HG03571 (cell line): Measurements from ENCODE around the gene FOXO3.

Source experiments
- ATAC-seq: cut with Tn5 transposase; IDR thresholded peaks from one replicate; pipeline ENCODE4 v1.9.1; 2021; ENCODE audit not compliant: unreplicated experiment

FOXO3 gene

GRCh38 chr6:108594151-108594550, 33.4 kb downstream of the FOXO3 start:
- ATAC-seq: no peak

GRCh38 chr6:108594640-108595039, 33.9 kb downstream of the FOXO3 start:
- no peak for ATAC-seq

GRCh38 chr6:108596956-108597355, 36.2 kb downstream of the FOXO3 start:
- no peak for ATAC-seq

GRCh38 chr6:108597572-108598304, 37.0 kb downstream of the FOXO3 start:
- peak; percentile 48 for ATAC-seq

DNA sequence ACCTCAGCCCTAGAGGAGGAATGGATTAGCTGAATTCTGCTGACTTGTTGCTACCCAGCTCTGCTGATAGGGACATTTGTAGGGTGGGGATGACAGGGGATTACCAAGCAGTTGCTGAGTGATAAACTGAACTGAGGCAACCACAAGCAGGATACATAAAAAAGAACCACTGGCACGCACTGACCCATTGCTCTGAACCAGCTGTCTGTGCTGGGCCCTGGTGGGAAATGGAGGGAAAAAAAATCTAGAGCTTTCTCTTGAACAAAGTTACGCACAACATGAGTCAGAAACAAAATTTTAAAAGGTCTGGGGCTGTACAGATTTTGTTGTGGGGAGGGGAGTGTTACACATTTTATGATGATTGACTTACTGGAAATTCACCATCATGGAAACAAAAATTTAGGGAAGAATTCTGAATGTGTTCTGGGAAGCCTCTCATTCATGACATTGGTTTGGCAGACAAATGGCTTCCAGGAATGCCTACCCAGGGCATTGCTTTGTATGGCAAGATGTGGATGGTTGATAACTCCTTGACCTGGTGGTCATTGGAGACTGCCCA, 37.7 kb downstream of the FOXO3 start:
- ATAC-seq: peak; percentile 83

DNA sequence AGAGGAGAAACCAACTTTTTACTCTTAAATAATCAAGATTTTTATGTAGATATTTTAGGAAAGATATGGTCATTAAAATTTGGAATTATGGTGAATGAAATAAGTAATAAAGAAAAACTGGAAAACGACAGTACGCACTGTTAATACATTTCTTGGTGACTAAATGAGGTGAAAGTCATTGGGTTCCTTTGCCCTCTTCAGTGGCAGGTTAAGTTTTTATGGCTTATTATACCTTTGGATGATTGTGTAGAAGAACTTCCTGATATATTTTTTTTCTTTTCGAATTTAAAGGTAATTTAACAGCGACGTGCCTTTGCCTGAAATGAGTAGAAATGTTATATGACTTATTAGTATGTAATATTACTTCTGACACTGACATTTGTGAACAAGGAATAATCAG, 43.4 kb downstream of the FOXO3 start:
- ATAC-seq: no peak

DNA sequence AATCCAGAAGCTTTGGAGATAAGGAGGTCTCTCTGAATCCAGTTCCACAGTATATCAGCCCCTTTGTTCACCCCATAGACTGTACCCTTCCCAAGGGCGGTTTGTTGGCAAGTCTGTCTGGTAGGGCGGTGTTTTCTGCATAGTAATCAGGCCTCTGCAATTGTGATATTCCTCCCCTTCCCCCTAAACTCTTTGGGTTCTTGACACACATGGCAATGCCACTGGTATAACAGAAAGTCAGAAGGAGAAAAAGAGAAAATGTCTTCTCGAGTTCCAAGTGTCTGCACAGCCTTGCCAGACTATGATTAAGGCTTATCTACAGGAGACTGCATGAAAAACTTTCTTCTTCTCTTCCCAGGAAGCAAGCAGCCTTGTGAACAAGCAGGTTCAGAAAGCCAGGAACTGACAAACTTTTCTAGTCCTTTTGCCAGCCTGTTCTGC, 45.6 kb downstream of the FOXO3 start:
- no peak for ATAC-seq

GRCh38 chr6:108608453-108609275, 47.9 kb downstream of the FOXO3 start:
- no peak for ATAC-seq

DNA sequence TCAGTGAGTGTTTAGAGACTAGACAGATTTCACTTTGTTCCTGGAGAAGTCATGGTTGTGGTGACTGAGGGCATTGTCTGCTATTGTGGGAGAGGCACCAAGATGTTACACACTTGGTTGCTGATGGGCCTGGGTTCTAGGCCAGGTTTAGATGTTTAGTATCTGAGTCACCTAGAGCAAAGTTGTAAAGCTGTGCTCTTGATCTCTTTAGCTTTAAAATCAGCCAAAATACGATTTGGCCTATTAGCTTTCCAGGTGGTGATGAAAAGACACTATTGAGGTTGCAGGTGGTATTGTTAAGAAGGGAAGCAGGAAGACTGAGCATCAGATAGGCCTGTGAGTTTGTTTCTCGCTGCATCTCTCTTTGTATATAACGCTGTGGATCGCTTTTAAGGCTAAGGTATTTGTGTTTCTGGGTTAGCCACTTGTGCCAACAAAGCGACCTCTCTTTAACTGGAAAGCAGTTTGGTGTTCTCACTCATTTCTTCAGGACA, 48.6 kb downstream of the FOXO3 start:
- no peak for ATAC-seq

DNA sequence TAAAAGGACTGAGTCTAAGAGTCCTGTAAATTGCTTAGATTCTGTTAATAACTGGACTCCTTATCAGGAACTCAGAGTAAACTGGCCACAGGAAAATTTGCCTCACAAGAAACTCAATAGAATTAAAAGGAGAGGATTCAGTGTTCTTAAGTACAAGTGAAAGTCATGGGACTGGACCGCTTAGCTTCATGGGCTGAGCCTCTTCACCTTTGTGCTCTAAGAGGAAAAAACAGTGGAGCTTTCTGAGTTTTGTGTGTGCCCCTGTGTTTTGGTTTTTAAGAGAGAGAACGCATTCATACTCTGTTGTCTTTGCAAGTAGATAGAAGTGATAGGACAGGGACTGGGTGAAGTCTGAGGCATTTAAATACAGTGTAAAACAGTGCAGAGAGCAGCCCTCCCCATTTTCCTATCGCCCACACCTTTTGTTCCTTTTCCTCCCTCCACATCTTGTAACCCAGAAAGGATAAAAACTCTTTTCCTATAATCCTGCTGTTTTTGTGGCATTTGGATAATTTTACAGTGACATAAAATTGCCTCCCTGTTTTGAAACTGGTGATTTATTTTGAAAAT, 49.6 kb downstream of the FOXO3 start:
- ATAC-seq: no peak

GRCh38 chr6:108610957-108611586, 50.4 kb downstream of the FOXO3 start:
- ATAC-seq: no peak

DNA sequence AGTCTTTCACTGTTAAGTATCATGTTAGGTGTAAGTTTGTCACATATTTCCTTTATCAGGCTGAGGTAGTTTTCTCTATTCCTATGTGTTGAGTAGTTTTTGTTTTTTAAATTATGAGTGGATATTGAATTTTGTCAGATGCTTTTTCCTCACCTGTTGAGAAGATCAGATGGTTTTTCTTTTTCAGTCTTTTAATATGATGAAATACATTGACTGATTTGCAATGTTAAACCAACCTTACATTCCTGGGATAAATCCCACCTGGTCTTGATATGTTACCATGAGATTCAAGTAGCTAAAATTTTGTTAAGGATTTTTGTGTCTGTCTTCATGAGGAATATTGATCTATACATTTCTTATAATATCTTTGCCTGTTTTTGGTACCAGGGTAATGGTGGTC, 52.1 kb downstream of the FOXO3 start:
- no peak for ATAC-seq

DNA sequence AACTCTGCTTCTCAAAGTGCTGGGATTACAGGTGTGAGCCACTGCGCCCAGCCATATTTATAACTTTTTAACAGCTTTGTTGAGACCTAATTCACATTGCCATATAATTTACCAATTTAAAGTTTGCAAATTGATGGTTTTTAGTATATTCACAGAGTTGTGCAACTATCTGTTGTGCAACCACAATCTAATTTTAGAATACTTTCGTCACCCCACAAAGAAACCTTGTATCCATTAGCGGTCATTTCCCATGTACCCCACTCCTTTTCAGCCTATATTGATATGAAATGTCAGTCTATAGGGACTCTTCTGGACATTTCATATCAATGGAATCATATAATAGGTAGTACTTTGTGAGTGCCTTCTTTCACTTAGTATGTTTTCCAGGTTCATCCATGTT, 55.8 kb downstream of the FOXO3 start:
- ATAC-seq: no peak

DNA sequence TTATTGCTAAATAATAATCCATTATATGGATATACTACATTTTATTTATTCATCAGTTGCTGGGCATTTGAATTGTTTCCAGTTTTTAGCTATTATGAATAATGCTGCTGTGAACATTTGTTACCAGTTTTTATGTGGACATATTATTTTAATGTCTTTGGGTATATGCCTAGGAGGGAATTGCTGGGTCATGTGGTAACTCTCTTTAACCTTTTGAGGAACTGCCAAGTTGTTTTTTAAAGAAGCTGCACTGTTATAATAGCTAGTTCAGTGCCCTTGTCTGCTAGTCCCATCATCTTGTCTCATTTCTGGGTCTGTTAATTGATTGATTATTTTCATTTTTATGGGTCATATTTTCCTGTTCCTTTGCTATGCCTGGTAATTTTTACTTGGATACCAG, 56.3 kb downstream of the FOXO3 start:
- ATAC-seq: no peak

DNA sequence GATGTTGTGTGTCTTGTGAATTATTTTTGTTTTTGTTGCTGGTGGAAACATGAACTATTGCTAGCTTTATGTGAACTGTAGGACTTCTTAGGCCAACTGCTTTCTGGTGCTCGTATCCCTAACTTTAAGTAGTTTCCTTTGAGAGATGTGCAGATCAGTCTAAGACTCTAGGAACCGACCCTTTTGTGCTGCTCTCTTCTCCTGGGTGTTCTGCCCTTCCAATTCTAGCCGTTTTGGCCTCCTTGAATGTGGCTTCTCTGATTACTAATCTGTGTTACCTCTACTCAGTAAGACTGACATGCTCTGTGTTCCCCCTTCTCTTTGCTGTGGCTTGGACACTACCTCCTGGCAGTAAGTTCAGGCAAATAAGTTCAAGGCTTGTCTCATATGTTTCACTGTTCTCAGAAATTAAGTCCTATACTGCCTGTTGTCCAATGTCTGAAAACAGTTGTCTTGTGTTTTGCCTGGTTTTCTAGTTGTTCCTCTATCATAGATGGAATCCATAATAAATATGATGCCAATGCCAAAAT, 58.0 kb downstream of the FOXO3 start:
- ATAC-seq: no peak

GRCh38 chr6:108619431-108620197, 58.9 kb downstream of the FOXO3 start:
- no peak for ATAC-seq

DNA sequence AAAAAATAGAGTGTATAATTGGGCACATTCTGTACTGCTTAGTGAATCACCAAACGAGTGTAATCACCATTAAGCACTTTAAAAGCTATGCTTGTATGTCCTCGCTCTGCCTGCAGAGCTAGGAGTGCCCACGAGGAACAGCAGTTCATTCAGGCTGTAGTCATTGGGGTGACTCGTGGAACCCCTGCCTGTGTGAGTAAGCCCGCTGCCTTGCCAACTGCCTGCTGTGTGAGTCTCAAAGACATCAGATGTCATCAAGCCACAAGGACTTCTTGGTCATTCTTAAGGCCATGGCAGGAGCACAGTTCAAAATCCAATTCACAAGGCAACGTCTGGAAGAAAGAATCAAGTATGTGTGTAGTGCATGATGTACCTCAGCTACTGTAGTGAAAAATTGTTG, 60.4 kb downstream of the FOXO3 start:
- no peak for ATAC-seq

DNA sequence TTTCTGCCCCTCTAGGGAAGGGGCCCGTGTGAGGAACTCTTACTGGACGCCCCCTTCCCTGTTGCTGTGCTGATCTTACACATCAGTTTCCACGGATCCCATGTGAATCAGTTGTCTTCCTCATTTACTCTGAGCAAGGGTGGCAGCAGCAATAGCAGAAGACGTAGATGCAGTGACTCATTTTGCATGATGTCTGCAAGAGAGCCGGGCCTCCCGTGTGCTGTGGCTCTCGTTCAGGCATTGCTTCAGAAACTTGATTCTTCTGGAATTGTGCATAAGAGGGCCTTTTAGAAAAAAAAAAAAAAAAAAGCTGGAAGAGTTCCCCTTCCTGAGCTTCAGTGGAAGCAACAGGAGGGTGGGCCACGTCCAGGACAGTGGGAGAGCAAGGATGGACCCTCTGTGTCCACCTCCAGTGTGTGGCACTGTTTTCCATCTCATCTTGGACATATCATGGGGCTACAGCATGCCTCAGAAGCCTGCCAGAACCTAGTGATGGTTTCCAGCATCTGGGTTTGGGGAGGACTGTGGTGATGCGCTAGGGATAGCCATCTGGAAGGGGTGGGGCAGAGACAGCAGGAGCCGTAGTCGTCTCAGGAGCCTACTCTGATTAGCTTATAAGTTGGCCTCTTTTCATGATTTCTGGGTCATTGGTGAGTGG, 62.1 kb downstream of the FOXO3 start:
- ATAC-seq: no peak

GRCh38 chr6:108623995-108624394, 63.3 kb downstream of the FOXO3 start:
- no peak for ATAC-seq

DNA sequence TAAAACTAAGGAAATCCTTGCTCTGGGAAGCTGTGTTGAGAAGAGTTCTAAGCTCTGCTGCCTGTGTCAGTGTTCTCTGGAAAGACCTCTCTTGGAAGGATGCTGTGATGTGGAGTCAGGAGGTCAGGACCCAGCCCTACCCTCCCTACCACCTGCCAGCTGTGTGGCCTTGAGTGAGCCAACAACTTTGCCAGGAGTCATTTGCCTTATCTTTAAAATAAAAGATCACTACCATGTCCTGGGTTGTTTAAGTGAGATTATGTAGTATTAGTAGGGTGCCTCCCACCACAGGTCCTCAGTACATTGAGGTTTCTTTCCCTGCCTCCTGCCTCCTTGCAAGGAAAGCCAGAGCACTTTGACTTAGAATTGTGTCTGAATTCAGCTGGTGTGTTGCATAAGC, 64.9 kb downstream of the FOXO3 start:
- no peak for ATAC-seq
